ENCODE data around the gene CCR3. TPM values are rescaled to one million over a fixed set of nuclear protein-coding genes. Genes with fewer than 3 reads are reported as not detected.

The CCR3 gene
- polyA plus RNA-seq, 4 donors: 0.27 TPM; not detected in 3

DNA sequence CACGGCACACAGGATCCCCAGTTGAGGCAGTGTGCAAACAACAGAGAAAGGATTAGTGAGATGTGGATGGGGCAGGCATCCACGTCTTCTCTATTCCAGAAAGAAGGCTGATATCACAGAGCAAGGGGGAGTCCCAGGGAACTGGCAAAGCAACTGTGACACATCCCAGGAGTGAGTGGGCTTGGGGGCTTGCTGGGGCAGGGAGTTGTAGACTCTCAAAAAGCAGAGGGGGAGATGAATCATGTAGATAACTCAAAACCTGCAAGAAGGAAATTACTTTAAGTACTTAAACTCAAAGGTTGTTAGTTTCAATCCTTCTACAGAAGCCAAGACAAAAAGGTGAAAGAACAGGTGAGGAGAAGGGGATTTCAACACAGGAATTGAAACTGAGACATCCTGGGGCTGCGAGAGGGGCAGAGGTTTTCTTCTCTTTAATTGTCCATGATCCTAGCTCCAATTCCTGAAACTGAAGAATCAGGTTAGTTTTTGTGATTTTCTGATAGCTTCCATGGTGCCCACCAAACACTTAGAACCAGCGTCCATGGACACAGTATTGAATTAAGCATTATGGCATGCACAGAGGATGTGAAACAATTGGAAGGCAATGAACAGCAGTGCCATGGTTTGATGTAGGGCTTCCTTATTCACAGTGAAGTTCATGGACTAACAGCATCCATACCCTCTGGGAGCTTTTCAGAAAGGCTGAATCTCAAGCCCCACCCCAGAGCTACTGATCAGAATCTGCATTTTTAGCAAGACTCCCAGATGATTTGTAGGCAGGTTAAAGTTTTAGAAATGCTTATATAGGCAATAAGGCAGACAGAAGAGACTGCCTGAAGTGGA is 52.0 kb downstream of the CCR3 start:
- no peak for DNase-seq (ENCODE audit: low read depth in 4 of 4, low spot score in 3 of 4)

DNA sequence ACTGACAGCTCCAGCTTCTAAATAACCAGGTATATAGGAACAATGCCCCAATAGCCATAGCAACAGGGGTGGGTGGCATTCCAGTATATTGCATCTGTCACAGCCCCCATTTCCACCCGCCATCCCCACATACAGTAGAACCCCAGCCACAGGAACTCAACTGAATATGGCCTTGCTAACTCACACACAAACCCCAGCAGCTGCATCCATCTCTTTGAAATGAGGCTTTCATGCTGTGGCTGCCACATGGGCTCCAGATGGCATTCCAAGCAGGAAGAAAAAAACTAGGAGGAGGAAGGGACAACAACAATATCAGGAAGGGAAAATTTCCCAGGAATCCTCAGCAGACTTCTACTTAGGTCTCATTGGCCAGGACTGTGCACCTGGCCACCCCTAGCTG is 54.6 kb downstream of the CCR3 start:
- no peak for DNase-seq (ENCODE audit: low read depth in 4 of 4, low spot score in 3 of 4)

DNA sequence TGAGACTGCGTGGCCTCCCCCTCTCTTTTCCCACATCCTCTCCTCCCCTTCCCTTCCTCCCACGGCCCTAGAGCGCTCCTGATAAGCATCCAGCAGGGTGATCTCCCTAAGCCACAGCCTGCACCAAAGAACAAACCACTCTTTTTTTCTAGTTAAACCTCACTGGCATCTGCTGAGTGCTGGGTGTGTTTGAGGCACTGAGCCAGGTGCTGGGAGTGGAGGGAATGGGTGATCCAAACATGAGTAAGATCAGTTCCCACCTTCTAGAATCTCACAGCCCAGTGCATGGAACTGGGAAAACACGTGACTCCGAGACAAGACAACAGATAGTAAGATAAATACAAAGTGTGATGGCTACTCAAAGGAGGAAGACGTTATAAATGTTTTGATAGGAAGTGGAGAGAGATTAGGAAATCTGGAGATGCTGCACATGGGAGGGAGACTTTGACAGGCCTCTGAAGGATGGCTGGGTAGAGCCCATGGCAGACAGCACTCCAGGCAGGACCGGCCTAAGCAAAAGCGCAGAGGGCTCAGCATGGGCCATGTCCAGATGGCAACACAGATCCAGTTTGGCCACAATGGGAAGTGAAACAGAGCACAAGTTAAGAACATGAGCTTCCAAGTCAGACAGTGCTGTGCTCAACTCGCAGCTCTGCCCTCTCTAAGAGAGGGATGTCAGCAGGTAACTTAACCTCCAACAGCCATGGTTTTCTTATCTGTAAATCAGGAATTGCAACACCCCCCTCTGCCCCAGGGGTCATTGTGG is 55.6 kb downstream of the CCR3 start:
- no peak for DNase-seq (ENCODE audit: low read depth in 4 of 4, low spot score in 3 of 4)

DNA sequence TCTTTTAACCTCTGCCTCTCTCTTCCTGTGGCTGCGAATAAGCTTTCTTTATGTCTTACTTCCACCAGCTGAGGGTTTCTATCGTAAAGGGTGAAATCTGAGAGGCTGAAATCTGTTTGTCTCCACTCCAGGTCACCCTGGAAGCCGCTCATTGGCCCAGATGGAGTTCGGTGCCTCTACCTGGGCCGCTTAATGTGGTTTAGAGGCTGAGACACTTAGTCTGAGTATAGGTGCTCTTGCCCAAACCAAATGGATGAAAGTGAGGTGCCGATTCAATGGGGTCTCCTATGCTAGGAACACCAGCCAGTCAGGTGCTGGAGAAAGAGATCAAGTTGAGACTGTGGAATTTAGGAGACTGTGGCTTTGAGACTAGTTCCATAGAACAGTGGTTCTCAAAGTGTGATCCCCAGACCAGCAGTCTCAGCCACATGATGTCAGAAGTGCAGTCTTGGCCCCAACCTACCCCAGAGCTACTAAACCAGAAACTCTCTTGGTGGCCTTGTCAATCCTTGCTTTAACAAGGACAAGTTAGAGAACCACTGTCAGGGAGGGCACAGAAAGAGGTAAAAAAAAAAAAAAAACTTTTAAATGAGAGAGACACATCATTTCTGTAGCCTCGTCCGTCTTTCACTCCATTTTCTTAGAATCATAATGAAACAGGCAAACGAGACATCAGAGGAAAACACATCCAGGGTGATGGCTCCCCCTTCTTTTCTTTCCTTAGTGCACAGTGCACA is 56.8 kb downstream of the CCR3 start:
- DNase-seq (ENCODE audit: low read depth in 4 of 4, low spot score in 3 of 4): no peak

DNA sequence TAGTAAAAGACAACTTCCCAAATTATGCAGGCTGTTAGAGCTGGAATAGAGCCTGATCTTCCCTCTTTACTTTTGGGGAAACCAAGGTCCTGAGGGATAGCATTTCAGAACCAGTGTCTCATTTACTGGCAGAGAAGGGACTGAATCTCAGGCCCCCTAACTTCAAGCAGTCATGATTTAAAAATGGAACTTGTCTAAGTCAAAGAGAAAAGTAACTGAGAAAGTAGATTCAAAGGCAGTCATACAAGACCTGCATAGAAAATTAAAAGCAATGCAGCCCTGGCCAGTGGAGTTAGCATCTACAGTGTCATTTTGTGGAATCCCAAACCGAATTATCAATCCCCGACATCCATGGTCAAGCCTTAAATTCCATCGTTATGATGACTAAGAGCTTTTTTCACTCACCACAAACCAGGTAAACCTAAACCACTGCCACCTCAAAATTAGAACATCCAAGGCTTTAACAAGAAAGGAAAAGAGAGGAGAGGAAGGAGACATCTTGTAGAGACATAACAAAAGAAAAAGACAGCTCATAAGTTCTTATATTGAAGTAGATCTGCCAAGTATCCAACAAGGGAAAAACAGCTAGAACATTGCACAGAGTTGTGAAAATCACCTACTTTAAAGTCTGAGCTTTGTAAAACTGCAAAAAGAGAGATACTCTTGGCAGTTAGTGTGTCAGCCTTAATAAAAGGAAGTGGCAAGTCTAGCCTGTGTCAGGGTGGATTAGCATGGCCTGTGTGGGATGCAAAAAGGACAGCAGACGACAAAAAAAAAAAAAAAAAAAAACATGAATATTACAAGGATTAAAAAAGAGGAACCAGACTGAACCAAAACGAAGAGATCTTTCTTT is 57.6 kb downstream of the CCR3 start:
- no peak for DNase-seq (ENCODE audit: low read depth in 4 of 4, low spot score in 3 of 4)

DNA sequence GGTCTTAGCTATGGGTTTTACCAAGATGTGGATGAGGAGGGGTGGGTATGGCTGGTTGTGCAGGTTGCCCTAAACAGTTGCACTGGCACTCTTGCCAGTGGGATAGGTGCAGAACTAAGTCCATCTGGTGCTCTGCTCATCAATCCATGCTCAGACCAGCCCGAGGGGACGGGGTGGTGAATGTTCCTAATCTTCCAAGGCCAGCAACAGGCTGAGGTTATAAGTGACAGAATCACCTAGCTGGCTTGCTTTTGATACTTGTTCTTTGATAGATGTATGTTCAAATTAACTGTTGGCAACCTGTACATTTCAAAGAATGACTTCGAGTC is 58.2 kb downstream of the CCR3 start:
- DNase-seq (ENCODE audit: low read depth in 4 of 4, low spot score in 3 of 4): no peak

DNA sequence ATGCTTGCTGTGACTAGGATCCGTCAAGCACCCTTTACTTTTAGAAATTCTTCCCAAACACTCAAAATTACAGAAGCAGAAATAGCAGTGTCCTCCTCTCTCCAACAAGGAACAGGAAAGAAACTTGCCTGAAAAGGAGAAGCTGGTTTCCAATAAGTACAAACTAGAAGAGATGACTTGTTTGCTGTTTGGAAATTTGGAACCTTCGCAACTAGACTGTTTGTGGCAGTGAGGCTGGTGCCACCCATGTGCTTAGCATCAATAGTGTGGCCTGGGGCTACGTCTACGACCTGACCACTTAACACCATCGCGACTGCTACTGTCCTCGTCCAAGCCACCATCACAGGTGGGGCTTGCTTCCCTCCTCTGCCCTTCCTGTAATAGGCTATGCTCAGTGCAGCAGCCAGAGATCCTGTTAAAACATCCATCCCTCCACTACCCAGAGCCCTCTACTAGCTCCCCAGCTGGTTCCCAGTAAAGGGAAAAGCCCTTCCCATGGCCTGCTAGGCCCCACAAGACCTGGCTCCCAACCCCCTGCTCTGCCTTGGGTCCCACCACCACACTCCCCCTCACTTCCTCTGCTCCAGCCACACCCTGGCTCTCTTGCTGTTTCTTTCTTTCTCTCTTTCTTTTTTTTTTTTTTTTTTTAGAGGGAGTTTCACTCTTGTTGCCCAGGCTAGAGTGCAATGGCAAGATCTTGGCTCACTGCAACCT is 59.0 kb downstream of the CCR3 start:
- DNase-seq (ENCODE audit: low read depth in 4 of 4, low spot score in 3 of 4): no peak

DNA sequence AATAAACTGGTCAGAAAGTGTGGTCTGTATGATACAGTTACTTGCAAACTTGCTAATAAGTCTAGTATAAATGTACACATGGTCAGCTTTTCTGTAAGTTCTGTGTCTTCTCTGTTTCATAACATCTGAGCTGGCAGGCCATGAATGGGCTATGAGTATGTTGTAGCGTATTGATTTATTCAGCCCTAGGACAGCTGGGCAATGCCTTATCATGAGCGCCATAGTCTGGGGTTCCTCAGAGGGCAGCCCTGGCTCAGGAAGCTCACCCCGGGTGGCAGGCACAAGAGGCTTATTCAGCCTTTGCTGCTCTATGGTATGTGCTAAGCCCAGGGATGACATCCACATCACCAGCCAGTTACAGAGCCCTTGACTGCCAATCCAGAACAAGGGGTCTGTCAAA is 61.0 kb downstream of the CCR3 start:
- DNase-seq (ENCODE audit: low read depth in 4 of 4, low spot score in 3 of 4): no peak

DNA sequence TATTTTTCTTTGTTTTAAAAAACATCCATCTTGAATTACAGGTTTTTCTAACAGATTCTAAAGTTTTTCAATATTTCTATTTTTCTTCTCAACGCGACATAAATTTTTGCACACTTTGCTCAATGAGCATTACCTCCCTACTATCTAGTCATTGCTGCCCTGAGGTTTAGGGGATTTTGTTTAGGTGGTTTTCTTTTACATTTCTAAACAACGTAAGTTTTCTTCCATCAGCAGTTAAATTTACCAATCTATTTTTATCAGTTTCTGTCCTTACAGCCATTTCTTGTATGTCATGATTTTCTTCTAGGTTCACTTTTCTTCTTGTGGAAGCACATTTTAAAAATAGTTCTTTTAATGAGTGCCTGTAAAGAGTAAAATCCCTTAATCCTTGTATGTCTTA is 62.5 kb downstream of the CCR3 start:
- no peak for DNase-seq (ENCODE audit: low read depth in 4 of 4, low spot score in 3 of 4)

DNA sequence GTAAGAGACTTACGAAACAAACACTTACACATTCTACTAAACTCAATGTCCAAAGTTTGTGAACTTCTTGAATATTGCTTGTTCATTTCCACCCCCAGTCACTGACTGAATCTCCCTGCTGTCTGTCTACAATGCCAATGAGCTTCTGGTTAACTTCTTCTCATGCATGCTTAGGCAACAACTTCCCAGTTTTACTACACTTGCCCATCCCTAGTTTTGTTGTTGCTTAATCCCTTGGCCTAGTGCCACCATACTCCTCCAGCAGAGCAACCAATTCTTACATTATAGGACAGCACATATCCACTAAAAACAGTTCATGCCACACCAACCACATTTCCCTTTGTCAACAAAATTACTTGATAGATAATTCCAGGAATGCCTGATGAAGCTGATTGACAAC is 70.7 kb downstream of the CCR3 start:
- DNase-seq (ENCODE audit: low read depth in 4 of 4, low spot score in 3 of 4): no peak

DNA sequence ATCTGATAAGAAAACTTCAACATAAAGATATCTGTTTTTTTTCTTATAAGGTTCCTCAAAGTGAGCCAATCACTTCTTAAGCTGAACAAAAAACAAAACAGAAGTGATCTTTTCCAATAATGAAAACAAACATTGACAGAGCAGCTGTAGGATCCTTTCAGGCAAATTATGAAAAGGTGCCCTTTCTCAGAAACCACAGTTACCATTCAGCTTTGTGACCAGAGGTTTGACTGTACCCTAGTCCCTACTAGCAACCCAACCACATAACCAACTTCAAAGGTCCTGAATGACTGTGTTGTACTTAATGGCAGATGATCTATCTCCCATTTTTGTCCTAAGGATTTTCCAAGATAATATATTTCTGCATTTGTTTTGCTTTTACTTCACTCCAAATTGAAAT is 72.3 kb downstream of the CCR3 start:
- no peak for DNase-seq (ENCODE audit: low read depth in 4 of 4, low spot score in 3 of 4)

DNA sequence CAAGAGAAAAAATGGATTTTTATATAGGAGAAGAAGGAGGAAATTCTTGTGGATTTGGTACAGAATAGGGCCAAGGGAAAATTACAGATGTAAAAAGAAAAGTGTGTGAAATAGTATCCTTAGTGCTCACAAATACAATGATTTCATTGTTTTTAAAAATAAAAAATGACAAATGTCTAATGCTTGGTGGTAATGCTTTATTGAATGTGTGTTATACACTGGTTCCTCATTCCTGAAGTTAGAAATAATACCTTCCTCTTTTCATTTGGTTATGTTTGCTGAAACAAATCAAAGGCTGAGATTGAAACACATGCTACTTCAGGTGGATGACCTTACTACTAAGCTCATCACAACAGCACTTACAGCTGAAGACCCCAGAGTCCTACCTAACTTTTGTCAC is 73.9 kb downstream of the CCR3 start:
- no peak for DNase-seq (ENCODE audit: low read depth in 4 of 4, low spot score in 3 of 4)

Other genes starting within 250 kb of the CCR3 start
- gene FYCO1, start 246.6 kb upstream of the CCR3 start, polyA plus RNA-seq (ENCODE audit: insufficient read length in 4 of 4): 10 to 100 TPM; 16.9 to 21.0 (median 19.1) TPM
- under 1 TPM in 3 of 4 donors, not detected in 1; 0.07 to 0.23 (median 0.15) TPM for gene XCR1, start 215.0 kb upstream of the CCR3 start, polyA plus RNA-seq (ENCODE audit: insufficient read length in 4 of 4)
- 1 to 10 TPM; 1.7 to 6.4 (median 2.6) TPM for gene CCR1, start 34.1 kb upstream of the CCR3 start, polyA plus RNA-seq (ENCODE audit: insufficient read length in 4 of 4)
- 1 to 10 TPM in 2 of 4 donors, under 1 TPM in 2; 0.57 to 2.4 (median 1.3) TPM for gene CCR2, start 111.7 kb downstream of the CCR3 start, polyA plus RNA-seq (ENCODE audit: insufficient read length in 4 of 4)
- under 1 TPM; 0.11 to 0.80 (median 0.42) TPM for gene CCR5, start 128.5 kb downstream of the CCR3 start, polyA plus RNA-seq (ENCODE audit: insufficient read length in 4 of 4)
- under 1 TPM; 0.70 to 0.99 (median 0.91) TPM for gene CCRL2, start 164.8 kb downstream of the CCR3 start, polyA plus RNA-seq (ENCODE audit: insufficient read length in 4 of 4)
- 1 to 10 TPM; 1.5 to 2.9 (median 2.3) TPM for gene LTF, start 222.4 kb downstream of the CCR3 start, polyA plus RNA-seq (ENCODE audit: insufficient read length in 4 of 4)